HL-60 (cell line): Measurements from ENCODE around the gene ULK2.

ENCODE experiments used
- DNase-seq, 2 experiments: peaks; one replicate each; pipeline ENCODE4 v3.0.0-alpha.2; 2010 to 2020; ENCODE audit warnings: low read depth in 1 of 2, low spot score in 1 of 2
- H3K27ac ChIP-seq: fragments of 250-450 bp; sonication (Bioruptor Pico); replicated peaks from 2 replicates; pipeline ENCODE4 v1.5.1; 2020; ENCODE audit warnings: mild to moderate bottlenecking, moderate library complexity
- H3K27me3 ChIP-seq: fragments of 250-450 bp; sonication (Bioruptor Pico); 2 replicates; pipeline ENCODE4 v1.5.1; 2021; ENCODE audit warnings: mild to moderate bottlenecking, moderate library complexity; ENCODE audit not compliant: insufficient read depth, poor library complexity, severe bottlenecking
- H3K4me3 ChIP-seq: replicated peaks from 2 replicates; pipeline ENCODE4 v1.5.1; 2011; ENCODE audit warnings: mild to moderate bottlenecking, control low read depth, low read length; ENCODE audit not compliant: insufficient read depth
- GABPA ChIP-seq: IDR thresholded peaks from 2 replicates; pipeline ENCODE4 v1.6.1; 2012; ENCODE audit warnings: low read depth
- POLR2AphosphoS5 ChIP-seq: IDR thresholded peaks from 2 replicates; pipeline ENCODE4 v1.6.1; 2012; ENCODE audit warnings: low read depth
- SPI1 ChIP-seq: IDR thresholded peaks from 2 replicates; pipeline ENCODE4 v1.6.1; 2012; ENCODE audit warnings: low read depth, mild to moderate bottlenecking, borderline replicate concordance
- TF ChIP-seq, protein P1 (sequence below): IDR thresholded peaks from 2 replicates; pipeline ENCODE4 v1.6.1; 2012; ENCODE audit warnings: low read depth; ENCODE audit not compliant: insufficient replicate concordance
- TF ChIP-seq, protein P2 (sequence below): IDR thresholded peaks from one replicate; pipeline ENCODE4 v1.5.1; 2011; ENCODE audit warnings: low read length, control low read depth, inconsistent platforms; ENCODE audit not compliant: insufficient read depth

ULK2 gene

DNA sequence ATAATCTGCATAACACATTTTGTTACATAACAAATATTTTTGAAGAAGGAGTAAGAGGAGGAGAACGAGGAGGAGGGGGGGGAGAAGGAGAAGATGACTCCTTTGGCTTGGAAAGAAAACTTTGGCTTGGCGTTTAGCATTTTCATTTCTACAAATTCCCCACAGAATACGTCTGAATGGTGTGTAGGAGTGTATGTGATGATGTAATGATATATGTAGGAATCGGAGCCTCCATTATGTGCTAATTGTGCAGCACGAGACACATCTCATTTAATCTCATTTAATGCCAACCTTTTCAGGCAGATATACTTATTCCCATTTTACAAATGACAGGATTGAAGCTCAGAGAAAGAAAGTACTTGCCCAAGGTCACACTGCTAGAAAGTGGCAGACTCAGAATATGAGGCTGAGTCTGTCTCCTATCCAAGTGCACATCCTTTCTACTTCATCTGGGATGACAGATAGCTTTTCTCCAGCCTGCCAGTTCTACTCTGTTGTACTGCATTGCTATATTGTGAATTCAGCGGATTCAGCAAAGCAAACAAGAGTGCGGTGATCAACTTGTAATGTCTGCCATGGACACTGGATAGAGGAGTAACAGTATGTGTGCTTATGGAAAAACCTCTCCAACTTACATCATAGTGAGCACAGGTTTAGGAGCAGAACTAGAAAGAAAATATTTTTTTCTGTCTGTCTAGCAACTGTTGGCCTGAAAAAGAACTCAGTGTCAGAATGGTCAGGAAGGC is 140.9 kb downstream of the ULK2 start:
- Histone ChIP-seq H3K27me3 (no peaks in the 10 kb centered on the region), H3K4me3 (no peak overlapping the region), H3K27ac (peak overlapping the region; percentile 68)
- no peak for DNase-seq
- no peak for TF ChIP-seq POLR2AphosphoS5
- no peak for TF ChIP-seq SPI1
- TF ChIP-seq, protein P1, sequence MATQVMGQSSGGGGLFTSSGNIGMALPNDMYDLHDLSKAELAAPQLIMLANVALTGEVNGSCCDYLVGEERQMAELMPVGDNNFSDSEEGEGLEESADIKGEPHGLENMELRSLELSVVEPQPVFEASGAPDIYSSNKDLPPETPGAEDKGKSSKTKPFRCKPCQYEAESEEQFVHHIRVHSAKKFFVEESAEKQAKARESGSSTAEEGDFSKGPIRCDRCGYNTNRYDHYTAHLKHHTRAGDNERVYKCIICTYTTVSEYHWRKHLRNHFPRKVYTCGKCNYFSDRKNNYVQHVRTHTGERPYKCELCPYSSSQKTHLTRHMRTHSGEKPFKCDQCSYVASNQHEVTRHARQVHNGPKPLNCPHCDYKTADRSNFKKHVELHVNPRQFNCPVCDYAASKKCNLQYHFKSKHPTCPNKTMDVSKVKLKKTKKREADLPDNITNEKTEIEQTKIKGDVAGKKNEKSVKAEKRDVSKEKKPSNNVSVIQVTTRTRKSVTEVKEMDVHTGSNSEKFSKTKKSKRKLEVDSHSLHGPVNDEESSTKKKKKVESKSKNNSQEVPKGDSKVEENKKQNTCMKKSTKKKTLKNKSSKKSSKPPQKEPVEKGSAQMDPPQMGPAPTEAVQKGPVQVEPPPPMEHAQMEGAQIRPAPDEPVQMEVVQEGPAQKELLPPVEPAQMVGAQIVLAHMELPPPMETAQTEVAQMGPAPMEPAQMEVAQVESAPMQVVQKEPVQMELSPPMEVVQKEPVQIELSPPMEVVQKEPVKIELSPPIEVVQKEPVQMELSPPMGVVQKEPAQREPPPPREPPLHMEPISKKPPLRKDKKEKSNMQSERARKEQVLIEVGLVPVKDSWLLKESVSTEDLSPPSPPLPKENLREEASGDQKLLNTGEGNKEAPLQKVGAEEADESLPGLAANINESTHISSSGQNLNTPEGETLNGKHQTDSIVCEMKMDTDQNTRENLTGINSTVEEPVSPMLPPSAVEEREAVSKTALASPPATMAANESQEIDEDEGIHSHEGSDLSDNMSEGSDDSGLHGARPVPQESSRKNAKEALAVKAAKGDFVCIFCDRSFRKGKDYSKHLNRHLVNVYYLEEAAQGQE, result no peak
- TF ChIP-seq GABPA, result no peak

DNA sequence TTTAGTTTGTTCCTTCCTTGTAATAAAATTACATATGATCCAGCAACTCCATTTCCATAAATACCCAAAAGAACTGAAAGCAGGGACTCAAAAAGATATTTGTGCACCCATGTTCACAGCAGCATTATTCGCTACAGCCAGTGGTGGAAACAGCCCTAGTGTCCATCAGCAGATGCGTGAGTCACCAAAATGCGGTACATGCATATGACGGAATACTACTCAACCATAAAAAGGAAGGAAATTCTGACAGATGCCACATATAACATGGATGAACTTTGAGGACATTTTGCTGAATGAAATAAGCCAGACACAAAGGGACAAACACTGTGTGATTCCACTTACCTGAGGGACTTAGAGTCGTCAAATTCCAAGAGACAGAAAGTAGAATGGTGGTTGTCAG is 142.2 kb downstream of the ULK2 start:
- no peak overlapping the region for H3K4me3 ChIP-seq
- H3K27ac ChIP-seq, result peak overlapping the region; percentile 74
- no peak for DNase-seq
- no peaks in the 10 kb centered on the region for H3K27me3 ChIP-seq
- TF ChIP-seq, protein P1, result no peak
- TF ChIP-seq POLR2AphosphoS5, result no peak
- TF ChIP-seq GABPA, result no peak
- no peak for TF ChIP-seq SPI1
- TF ChIP-seq, protein P2, sequence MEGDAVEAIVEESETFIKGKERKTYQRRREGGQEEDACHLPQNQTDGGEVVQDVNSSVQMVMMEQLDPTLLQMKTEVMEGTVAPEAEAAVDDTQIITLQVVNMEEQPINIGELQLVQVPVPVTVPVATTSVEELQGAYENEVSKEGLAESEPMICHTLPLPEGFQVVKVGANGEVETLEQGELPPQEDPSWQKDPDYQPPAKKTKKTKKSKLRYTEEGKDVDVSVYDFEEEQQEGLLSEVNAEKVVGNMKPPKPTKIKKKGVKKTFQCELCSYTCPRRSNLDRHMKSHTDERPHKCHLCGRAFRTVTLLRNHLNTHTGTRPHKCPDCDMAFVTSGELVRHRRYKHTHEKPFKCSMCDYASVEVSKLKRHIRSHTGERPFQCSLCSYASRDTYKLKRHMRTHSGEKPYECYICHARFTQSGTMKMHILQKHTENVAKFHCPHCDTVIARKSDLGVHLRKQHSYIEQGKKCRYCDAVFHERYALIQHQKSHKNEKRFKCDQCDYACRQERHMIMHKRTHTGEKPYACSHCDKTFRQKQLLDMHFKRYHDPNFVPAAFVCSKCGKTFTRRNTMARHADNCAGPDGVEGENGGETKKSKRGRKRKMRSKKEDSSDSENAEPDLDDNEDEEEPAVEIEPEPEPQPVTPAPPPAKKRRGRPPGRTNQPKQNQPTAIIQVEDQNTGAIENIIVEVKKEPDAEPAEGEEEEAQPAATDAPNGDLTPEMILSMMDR, result no peak

DNA sequence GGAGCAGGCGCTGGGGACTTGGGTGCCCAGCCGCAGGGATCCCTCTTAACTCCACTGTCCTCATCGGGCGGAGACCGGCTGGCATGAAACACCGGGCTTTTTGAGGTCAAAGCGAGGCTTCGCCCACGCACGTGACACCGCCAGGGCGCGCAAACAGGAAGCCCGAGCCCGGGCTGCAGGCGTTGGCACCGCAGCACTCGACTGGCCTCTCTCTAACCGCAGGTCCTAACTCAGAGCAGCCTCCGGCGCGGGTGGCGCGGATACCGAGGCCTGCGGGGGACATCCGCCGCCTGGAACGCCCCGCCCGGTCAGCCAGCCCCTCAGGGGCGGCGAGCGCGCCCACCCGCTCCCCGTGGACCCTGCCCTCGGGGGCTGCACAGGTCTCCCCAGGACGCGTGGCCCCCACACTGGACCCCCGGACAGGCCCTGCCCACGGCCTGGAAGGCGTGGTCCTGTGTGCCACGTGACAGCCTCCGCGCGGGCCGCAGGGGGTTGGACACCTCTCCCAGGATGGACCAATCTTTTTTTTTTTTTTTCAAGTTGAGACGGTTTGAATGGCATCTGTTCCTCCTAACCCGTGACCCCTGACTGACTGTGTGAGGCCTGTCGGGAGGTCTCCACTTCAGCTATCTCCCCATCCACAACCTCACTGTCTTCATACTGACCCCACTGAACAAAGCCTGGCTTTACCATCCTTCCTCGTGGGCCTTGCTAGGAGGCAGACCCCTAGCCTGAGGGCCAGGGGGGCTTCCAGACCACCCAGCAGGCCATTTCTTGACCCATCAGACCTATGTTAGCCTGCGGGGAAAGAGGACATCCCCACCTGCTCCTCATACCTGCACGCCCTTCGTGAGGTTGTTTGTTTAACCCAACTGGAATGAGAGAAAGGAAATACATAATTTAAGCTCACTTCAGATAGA is 143.0 kb downstream of the ULK2 start:
- DNase-seq, result peak; percentile 57 to 78
- peak overlapping the region; percentile 74 for H3K27ac ChIP-seq
- peak overlapping the region; percentile 23; the same call in 1 of the 2 replicates for H3K4me3 ChIP-seq
- H3K27me3 ChIP-seq, result no peaks in the 10 kb centered on the region
- TF ChIP-seq GABPA, result no peak
- peak; percentile 46; the same call in 1 of the 2 replicates for TF ChIP-seq POLR2AphosphoS5
- TF ChIP-seq SPI1, result peak; percentile 19; the same call in 1 of the 2 replicates

DNA sequence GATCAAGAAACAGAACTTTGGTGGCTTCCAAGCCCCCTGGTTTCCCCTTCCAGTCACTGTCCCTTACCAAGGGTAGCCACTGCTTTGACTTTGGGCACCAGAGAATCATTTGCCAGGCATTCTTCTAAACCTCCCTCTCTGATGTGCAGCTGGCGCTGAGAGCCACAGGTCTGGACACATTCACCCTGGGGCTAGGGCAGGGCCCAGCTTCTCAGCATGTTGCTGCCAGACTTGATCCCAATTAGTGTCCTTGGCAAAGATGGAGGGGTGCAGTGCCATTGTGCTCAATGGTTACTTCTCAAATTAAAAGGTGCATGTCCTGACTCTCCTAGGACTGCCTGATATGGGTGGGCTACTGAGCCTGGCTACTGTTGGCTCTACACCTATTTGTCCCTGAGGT is 143.8 kb downstream of the ULK2 start:
- peak overlapping the region; percentile 74 for H3K27ac ChIP-seq
- DNase-seq, result no peak
- TF ChIP-seq, protein P2, result no peak
- TF ChIP-seq GABPA (no peak), POLR2AphosphoS5 (no peak), SPI1 (no peak)
- TF ChIP-seq, protein P1, result no peak

More for the DNA sequence above, 143.8 kb downstream of the ULK2 start:
- no peak overlapping the region for H3K4me3 ChIP-seq
- H3K27me3 ChIP-seq, result no peaks in the 10 kb centered on the region
